HCT116 (cell line): ENCODE measurements around the gene TMEM131. TPM values are rescaled to one million over a fixed set of nuclear protein-coding genes. Genes with fewer than 3 reads are reported as not detected.

Experiments
- ATAC-seq: fragments of 200-7000 bp; cut with Tn5 transposase; 2 replicates; pipeline ENCODE4 v1.9.1; 2020; ENCODE audit warnings: mild to moderate bottlenecking, moderate library complexity
- BruUV-seq: library from RNA; stranded (reverse); fragments of 400-500 nt; replicated peaks from 2 replicates; lab custom pipeline; 2021; lab: Mats Ljungman, UMichigan
- CTCF ChIA-PET: fragments of 300-600 bp; sonication (Branson Sonifier 250); formaldehyde crosslinking; loops from one replicate; lab custom pipeline; 2021; ENCODE audit warnings: antibody characterized with exemption; lab: Charles Lee
- POLR2A ChIA-PET: fragments of 300-600, 350-600 bp; sonication (Branson Sonifier 250); formaldehyde crosslinking; loops from one replicate; lab custom pipeline; 2021; ENCODE audit warnings: antibody characterized with exemption; lab: Charles Lee
- RAD21 ChIA-PET, 2 experiments: fragments of 300-600 bp; sonication (Branson Sonifier 250); formaldehyde crosslinking; loops; one replicate each; lab custom pipeline; 2023; ENCODE audit warnings: low total read pairs in 2 of 2; ENCODE audit not compliant: uncharacterized antibody in 2 of 2, unreplicated experiment in 2 of 2, low non-redundant PET in 1 of 2; lab: Charles Lee
- DNase-seq: peaks from one replicate; pipeline ENCODE4 v3.0.0-alpha.2; 2010; ENCODE audit warnings: low read depth, low spot score
- H2AFZ ChIP-seq: fragments of 200-600 bp; shearing (Covaris generic), sonication (generic); 2 replicates; pipeline ENCODE4 v1.6.1; 2017; ENCODE audit warnings: low read depth, mixed run types, mixed read lengths, antibody characterized with exemption, low read length; ENCODE audit not compliant: poor library complexity, severe bottlenecking
- H3K27ac ChIP-seq: 2 replicates; pipeline ENCODE4 v1.5.1; 2012; ENCODE audit warnings: low read depth, low read length
- H3K27me3 ChIP-seq: fragments of 200-600 bp; sonication (generic); 2 replicates; pipeline ENCODE4 v1.6.1; 2016; ENCODE audit warnings: mixed run types, low read length, mixed read lengths; ENCODE audit not compliant: insufficient read depth
- H3K36me3 ChIP-seq, 2 experiments: fragments of 200-500 bp in 1 of 2; fragments of 200-600 bp in 1 of 2; sonication (Bioruptor generic) in 1 of 2; sonication (generic) in 1 of 2; 2 replicates each; pipeline versions ENCODE4 v1.5.1 to v1.6.1; 2014 to 2016; ENCODE audit warnings: low read length in 2 of 2, inconsistent platforms in 1 of 2, mixed read lengths in 1 of 2, mixed run types in 1 of 2; ENCODE audit not compliant: insufficient read depth in 2 of 2, control insufficient read depth in 1 of 2
- H3K4me1 ChIP-seq, 2 experiments: fragments of 200-600 bp in 1 of 2; sonication (generic) in 1 of 2; 2 replicates each; pipeline versions ENCODE4 v1.5.1 to v1.6.1; 2012 to 2017; ENCODE audit warnings: low read length in 2 of 2, inconsistent platforms in 1 of 2, mild to moderate bottlenecking in 1 of 2, mixed read lengths in 1 of 2, mixed run types in 1 of 2, moderate library complexity in 1 of 2; ENCODE audit not compliant: insufficient read depth in 2 of 2, control insufficient read depth in 1 of 2
- H3K4me2 ChIP-seq: fragments of 200-600 bp; sonication (generic); 2 replicates; pipeline ENCODE4 v1.6.1; 2017; ENCODE audit warnings: mixed run types, low read length, mixed read lengths
- H3K4me3 ChIP-seq, 2 experiments: fragments of 200-600 bp in 1 of 2; sonication (generic) in 1 of 2; replicated peaks in 1 of 2; 2 replicates each; pipeline ENCODE4 v1.5.1; 2011 to 2016; ENCODE audit warnings: low read length in 2 of 2, control low read depth in 1 of 2, low read depth in 1 of 2, mild to moderate bottlenecking in 1 of 2, mixed read lengths in 1 of 2, mixed run types in 1 of 2
- H3K79me2 ChIP-seq: fragments of 200-600 bp; sonication (generic); 2 replicates; pipeline ENCODE4 v1.6.1; 2017; ENCODE audit warnings: mild to moderate bottlenecking, mixed run types, low read length, moderate library complexity, mixed read lengths; ENCODE audit not compliant: insufficient read depth
- H3K9ac ChIP-seq: fragments of 200-600 bp; sonication (generic); 2 replicates; pipeline ENCODE4 v1.6.1; 2016; ENCODE audit warnings: low read length, mixed read lengths
- H3K9me2 ChIP-seq: fragments of 200-600 bp; sonication (generic), shearing (Covaris generic); 2 replicates; pipeline ENCODE4 v1.6.1; 2017; ENCODE audit warnings: mixed run types, mild to moderate bottlenecking, moderate library complexity; ENCODE audit not compliant: insufficient read depth
- H3K9me3 ChIP-seq, 2 experiments: fragments of 200-500 bp in 1 of 2; fragments of 200-600 bp in 1 of 2; sonication (Bioruptor generic) in 1 of 2; sonication (generic) in 1 of 2; 2 replicates each; pipeline ENCODE4 v1.6.1; 2014 to 2017; ENCODE audit warnings: low read length in 2 of 2, mixed read lengths in 2 of 2, inconsistent platforms in 1 of 2, low read depth in 1 of 2, mild to moderate bottlenecking in 1 of 2, mixed run types in 1 of 2, moderate library complexity in 1 of 2; ENCODE audit not compliant: control insufficient read depth in 1 of 2, insufficient read depth in 1 of 2
- H4K20me1 ChIP-seq: fragments of 200-600 bp; sonication (generic), shearing (Covaris generic); 2 replicates; pipeline ENCODE4 v1.6.1; 2017; ENCODE audit warnings: mixed run types, mild to moderate bottlenecking, moderate library complexity; ENCODE audit not compliant: insufficient read depth
- ELF1 ChIP-seq: IDR thresholded peaks from 2 replicates; pipeline ENCODE4 v1.6.1; 2012; ENCODE audit warnings: low read depth, borderline replicate concordance
- EZH2 ChIP-seq: fragments of 200-600 bp; sonication (generic); IDR thresholded peaks from 2 replicates; pipeline ENCODE4 v1.6.1; 2017; ENCODE audit warnings: antibody characterized with exemption, mixed run types
- EZH2phosphoT487 ChIP-seq: fragments of 200-600 bp; IDR thresholded peaks from 2 replicates; pipeline ENCODE4 v1.6.1; 2018; ENCODE audit warnings: antibody characterized with exemption, borderline replicate concordance
- FOSL1 ChIP-seq: IDR thresholded peaks from 2 replicates; pipeline ENCODE4 v1.6.1; 2012; ENCODE audit warnings: low read depth
- POLR2AphosphoS5 ChIP-seq: IDR thresholded peaks from 2 replicates; pipeline ENCODE4 v1.6.1; 2011; ENCODE audit warnings: mild to moderate bottlenecking, low read depth, low read length, moderate library complexity
- RAD21 ChIP-seq: IDR thresholded peaks from 2 replicates; pipeline ENCODE4 v1.6.1; 2012; ENCODE audit warnings: low read depth, mild to moderate bottlenecking
- SIN3A ChIP-seq: IDR thresholded peaks from 2 replicates; pipeline ENCODE4 v1.6.1; 2012; ENCODE audit warnings: low read depth
- TCF7L2 ChIP-seq: IDR thresholded peaks from 2 replicates; pipeline ENCODE4 v1.7.0; 2011; ENCODE audit warnings: borderline replicate concordance, inconsistent platforms; ENCODE audit not compliant: insufficient read depth, insufficient read length; ENCODE audit errors: extremely low read depth
- intact Hi-C: fragments of 100-400 bp; cut with micrococcal nuclease; formaldehyde crosslinking; loops from 2 replicates; pipeline ENCODE4 v1.10.0; 2022
- total RNA-seq: library from RNA; stranded (reverse); gene quantifications from one replicate; pipeline ENCODE4 v1.2.1, GENCODE V29; 2021; ENCODE audit not compliant: unreplicated experiment
- TF ChIP-seq, protein P1 (sequence below): IDR thresholded peaks from 2 replicates; pipeline ENCODE4 v1.6.1; 2012; ENCODE audit warnings: low read depth

TMEM131 gene
- total RNA-seq, 1 experiment from 2014 or later = 51.5 TPM

DNA sequence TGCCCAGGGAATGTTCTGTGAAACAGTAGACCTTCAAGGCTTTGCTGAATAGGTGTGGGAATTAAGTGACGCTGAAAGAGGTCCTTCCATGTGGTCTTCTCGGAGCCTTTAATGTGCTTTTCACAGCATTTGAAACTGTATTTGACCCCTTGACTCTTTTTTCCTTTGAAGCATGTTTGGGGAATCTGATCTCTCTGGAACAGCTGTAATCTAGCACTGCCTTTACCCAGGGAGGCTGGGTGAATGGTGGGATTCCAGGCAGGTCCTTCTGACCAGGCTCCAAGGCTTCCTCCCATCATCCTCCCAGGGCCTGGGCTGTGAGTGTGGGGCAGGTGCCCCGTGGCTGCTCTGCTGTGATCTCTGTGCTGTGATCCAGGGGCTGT lies 278.1 kb downstream of the TMEM131 start:
- H4K20me1 ChIP-seq = no peaks in the 10 kb centered on the region
- ChIA-PET RAD21 (no interaction called here), CTCF (no interaction called here), POLR2A (no interaction called here)
- ATAC-seq = no peak
- DNase-seq = no peak
- no peak overlapping the region for H3K4me2 ChIP-seq
- H3K9ac ChIP-seq = no peak overlapping the region
- H3K27me3 ChIP-seq = no peaks in the 10 kb centered on the region
- no peaks in the 10 kb centered on the region for H3K36me3 ChIP-seq
- no peak overlapping the region for H2AFZ ChIP-seq
- no peaks in the 10 kb centered on the region for H3K9me3 ChIP-seq
- H3K79me2 ChIP-seq = no peaks in the 10 kb centered on the region
- no peak overlapping the region for H3K27ac ChIP-seq
- BruUV-seq = no TSS peak
- TF ChIP-seq RAD21 (no peak), SIN3A (no peak), POLR2AphosphoS5 (no peak), EZH2phosphoT487 (no peak), TCF7L2 (no peak), ELF1 (no peak), FOSL1 (no peak), EZH2 (no peak)
- TF ChIP-seq, protein P1, sequence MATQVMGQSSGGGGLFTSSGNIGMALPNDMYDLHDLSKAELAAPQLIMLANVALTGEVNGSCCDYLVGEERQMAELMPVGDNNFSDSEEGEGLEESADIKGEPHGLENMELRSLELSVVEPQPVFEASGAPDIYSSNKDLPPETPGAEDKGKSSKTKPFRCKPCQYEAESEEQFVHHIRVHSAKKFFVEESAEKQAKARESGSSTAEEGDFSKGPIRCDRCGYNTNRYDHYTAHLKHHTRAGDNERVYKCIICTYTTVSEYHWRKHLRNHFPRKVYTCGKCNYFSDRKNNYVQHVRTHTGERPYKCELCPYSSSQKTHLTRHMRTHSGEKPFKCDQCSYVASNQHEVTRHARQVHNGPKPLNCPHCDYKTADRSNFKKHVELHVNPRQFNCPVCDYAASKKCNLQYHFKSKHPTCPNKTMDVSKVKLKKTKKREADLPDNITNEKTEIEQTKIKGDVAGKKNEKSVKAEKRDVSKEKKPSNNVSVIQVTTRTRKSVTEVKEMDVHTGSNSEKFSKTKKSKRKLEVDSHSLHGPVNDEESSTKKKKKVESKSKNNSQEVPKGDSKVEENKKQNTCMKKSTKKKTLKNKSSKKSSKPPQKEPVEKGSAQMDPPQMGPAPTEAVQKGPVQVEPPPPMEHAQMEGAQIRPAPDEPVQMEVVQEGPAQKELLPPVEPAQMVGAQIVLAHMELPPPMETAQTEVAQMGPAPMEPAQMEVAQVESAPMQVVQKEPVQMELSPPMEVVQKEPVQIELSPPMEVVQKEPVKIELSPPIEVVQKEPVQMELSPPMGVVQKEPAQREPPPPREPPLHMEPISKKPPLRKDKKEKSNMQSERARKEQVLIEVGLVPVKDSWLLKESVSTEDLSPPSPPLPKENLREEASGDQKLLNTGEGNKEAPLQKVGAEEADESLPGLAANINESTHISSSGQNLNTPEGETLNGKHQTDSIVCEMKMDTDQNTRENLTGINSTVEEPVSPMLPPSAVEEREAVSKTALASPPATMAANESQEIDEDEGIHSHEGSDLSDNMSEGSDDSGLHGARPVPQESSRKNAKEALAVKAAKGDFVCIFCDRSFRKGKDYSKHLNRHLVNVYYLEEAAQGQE = no peak
- H3K4me3 ChIP-seq = no peak overlapping the region
- H3K9me2 ChIP-seq = no peaks in the 10 kb centered on the region
- H3K4me1 ChIP-seq = no peaks in the 10 kb centered on the region
- intact Hi-C loops = no loop called here
